ENCODE results near the gene SCRN2. TPM values are rescaled to one million over a fixed set of nuclear protein-coding genes. Genes with fewer than 3 reads are reported as not detected.

The SCRN2 gene
- total and polyA plus RNA-seq, 2 experiments from 2014 or later, result 139 to 149 TPM

GRCh38 chr17:47792979-47793378 is 48.1 kb downstream of the SCRN2 start:
- Histone ChIP-seq H3K27me3 (peaks cover 76% of the 10 kb centered on the region), H3K4me1 (ENCODE audit: low read depth) (no peaks in the 10 kb centered on the region), H3K4me3 (no peak overlapping the region), H3K36me3 (no peaks in the 10 kb centered on the region), H3K9me3 (ENCODE audit: low read depth) (no peaks in the 10 kb centered on the region), H3K27ac (no peak overlapping the region)
- no peak for DNase-seq (ENCODE audit: low read depth in 1 of 2, low spot score in 1 of 2)
- no peak for TF ChIP-seq CTCF (IDR thresholded peaks at IDR 0.05; ENCODE audit: low read depth, low read length)

- no peak for TF ChIP-seq CTCF (IDR thresholded peaks at IDR 0.05; ENCODE audit: low read depth, low read length)
- Histone ChIP-seq H3K36me3 (no peaks in the 10 kb centered on the region), H3K4me3 (no peak overlapping the region), H3K4me1 (ENCODE audit: low read depth) (no peaks in the 10 kb centered on the region), H3K27ac (no peak overlapping the region), H3K27me3 (peaks cover 81% of the 10 kb centered on the region), H3K9me3 (ENCODE audit: low read depth) (no peaks in the 10 kb centered on the region)
- DNase-seq (ENCODE audit: low read depth in 1 of 2, low spot score in 1 of 2), result no peak
Observed at GRCh38 chr17:47792457-47792856, 48.6 kb downstream of the SCRN2 start.

GRCh38 chr17:47791025-47791424 is 50.0 kb downstream of the SCRN2 start:
- Histone ChIP-seq H3K4me3 (no peak overlapping the region), H3K27me3 (peaks cover 90% of the 10 kb centered on the region), H3K36me3 (no peaks in the 10 kb centered on the region), H3K4me1 (ENCODE audit: low read depth) (no peaks in the 10 kb centered on the region), H3K9me3 (ENCODE audit: low read depth) (no peaks in the 10 kb centered on the region), H3K27ac (no peak overlapping the region)
- no peak for DNase-seq (ENCODE audit: low read depth in 1 of 2, low spot score in 1 of 2)
- no peak for TF ChIP-seq CTCF (IDR thresholded peaks at IDR 0.05; ENCODE audit: low read depth, low read length)

- H3K27me3 ChIP-seq, result peaks cover 81% of the 10 kb centered on the region
- H3K9me3 ChIP-seq (ENCODE audit: low read depth), result no peaks in the 10 kb centered on the region
- peak; percentile 60 to 75 for DNase-seq (ENCODE audit: low read depth in 1 of 2, low spot score in 1 of 2)
- no peaks in the 10 kb centered on the region for H3K36me3 ChIP-seq
- no peak overlapping the region for H3K27ac ChIP-seq
- H3K4me3 ChIP-seq, result peak overlapping the region; percentile 17
- H3K4me1 ChIP-seq (ENCODE audit: low read depth), result no peaks in the 10 kb centered on the region
- peak; percentile 57 for TF ChIP-seq CTCF (IDR thresholded peaks at IDR 0.05; ENCODE audit: low read depth, low read length)
Observed at GRCh38 chr17:47789611-47790561, 51.2 kb downstream of the SCRN2 start.

Other genes with a start within 250 kb of the SCRN2 start
- 218 and 318 TPM in 2 replicates for gene KPNB1, start 191.4 kb downstream of the SCRN2 start, total RNA-seq
- 97.9 and 125 TPM in 2 replicates for gene KPNB1, start 191.4 kb downstream of the SCRN2 start, polyA plus RNA-seq
- 112 and 143 TPM in 2 replicates for gene TBKBP1, start 147.1 kb downstream of the SCRN2 start, total RNA-seq
- gene TBKBP1, start 147.1 kb downstream of the SCRN2 start, polyA plus RNA-seq, result 22.6 and 30.2 TPM in 2 replicates
- gene TBX21, start 108.0 kb downstream of the SCRN2 start, total RNA-seq, result 1.0 and 2.9 TPM in 2 replicates
- 0.12 and 1.5 TPM in 2 replicates for gene TBX21, start 108.0 kb downstream of the SCRN2 start, polyA plus RNA-seq
- gene OSBPL7, start 19.5 kb downstream of the SCRN2 start, total RNA-seq, result 12.2 and 20.5 TPM in 2 replicates
- 12.1 and 18.0 TPM in 2 replicates for gene OSBPL7, start 19.5 kb downstream of the SCRN2 start, polyA plus RNA-seq
- gene MRPL10, start 9.7 kb downstream of the SCRN2 start, total RNA-seq, result 79.1 and 87.1 TPM in 2 replicates
- 70.0 and 108 TPM in 2 replicates for gene MRPL10, start 9.7 kb downstream of the SCRN2 start, polyA plus RNA-seq
- 0.46 TPM in 1 of 2 replicates, not detected in the other for gene LRRC46, start 9.6 kb downstream of the SCRN2 start, total RNA-seq
- 1.9 and 2.5 TPM in 2 replicates for gene LRRC46, start 9.6 kb downstream of the SCRN2 start, polyA plus RNA-seq
- gene SP6, start 9.9 kb upstream of the SCRN2 start, total RNA-seq, result 5.8 and 6.3 TPM in 2 replicates
- gene SP6, start 9.9 kb upstream of the SCRN2 start, polyA plus RNA-seq, result 4.6 and 5.0 TPM in 2 replicates
- 3.7 and 3.9 TPM in 2 replicates for gene SP2, start 55.0 kb upstream of the SCRN2 start, total RNA-seq
- 6.9 and 10.5 TPM in 2 replicates for gene SP2, start 55.0 kb upstream of the SCRN2 start, polyA plus RNA-seq
- gene PNPO, start 100.3 kb upstream of the SCRN2 start, total RNA-seq, result 11.7 and 12.9 TPM in 2 replicates
- gene PNPO, start 100.3 kb upstream of the SCRN2 start, polyA plus RNA-seq, result 12.9 and 15.6 TPM in 2 replicates
- not detected in 2 replicates for gene PRR15L, start 116.6 kb upstream of the SCRN2 start, total RNA-seq
- 0.22 TPM in 1 of 2 replicates, not detected in the other for gene PRR15L, start 116.6 kb upstream of the SCRN2 start, polyA plus RNA-seq
- gene CDK5RAP3, start 129.8 kb upstream of the SCRN2 start, total RNA-seq, result 81.8 and 121 TPM in 2 replicates
- 137 and 158 TPM in 2 replicates for gene CDK5RAP3, start 129.8 kb upstream of the SCRN2 start, polyA plus RNA-seq
- 10.8 and 14.4 TPM in 2 replicates for gene COPZ2, start 196.5 kb upstream of the SCRN2 start, total RNA-seq
- 23.5 and 36.1 TPM in 2 replicates for gene COPZ2, start 196.5 kb upstream of the SCRN2 start, polyA plus RNA-seq
- 96.4 and 122 TPM in 2 replicates for gene NFE2L1, start 207.1 kb upstream of the SCRN2 start, total RNA-seq
- gene NFE2L1, start 207.1 kb upstream of the SCRN2 start, polyA plus RNA-seq, result 56.0 and 56.7 TPM in 2 replicates

All from cardiac muscle cell (in vitro differentiated cells and primary cell).